DMS53 (cell line): ENCODE data around the gene BZW1.

ENCODE experiments used
- DNase-seq: peaks from one replicate; lab custom pipeline; 2025; lab: John Stamatoyannopoulos, UW

Gene BZW1

DNA sequence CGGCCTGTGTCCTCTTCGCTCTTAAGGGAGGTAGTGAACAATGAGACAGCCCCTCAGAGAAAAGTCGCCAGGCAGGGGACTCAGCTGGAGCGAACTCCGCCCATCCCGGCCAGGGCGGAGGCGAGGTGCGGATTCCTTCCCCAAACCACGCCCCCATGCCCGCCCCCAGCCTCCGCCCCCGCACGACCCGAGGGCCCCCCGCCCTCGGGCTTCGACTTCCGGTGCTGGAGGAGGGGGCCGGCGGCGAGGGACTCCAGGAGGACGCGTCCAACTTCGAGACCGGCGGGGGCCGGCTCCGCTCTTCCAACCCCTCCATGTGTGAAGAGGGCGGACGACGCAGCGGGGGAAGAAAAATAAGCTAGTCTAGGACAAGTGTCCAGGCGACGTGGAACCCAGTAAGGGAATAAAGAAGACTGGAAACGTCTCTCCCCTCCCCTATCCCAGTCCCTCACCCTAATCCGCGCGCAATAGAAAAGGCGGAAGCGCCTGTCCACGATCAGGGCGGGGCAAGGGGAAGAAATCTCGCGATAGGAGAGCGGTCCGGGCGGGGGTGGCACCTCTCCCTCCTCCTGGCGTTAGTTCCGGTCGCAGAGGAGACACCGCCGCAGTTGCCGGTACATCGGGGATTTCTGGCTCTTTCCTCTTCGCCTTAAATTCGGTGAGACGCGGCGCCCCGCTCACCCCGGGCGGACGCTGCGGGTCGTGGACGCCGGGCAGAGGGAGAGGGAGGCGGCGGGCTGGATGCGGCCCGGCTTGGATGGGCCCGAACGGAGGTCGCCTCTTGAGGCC is at the start of gene BZW1:
TSS of gene BZW1 (plus strand) at position 578 of the 789 bp plus-strand sequence. CDS start 1,308 bp downstream, outside the sequence.
- peak; percentile 99 for DNase-seq

DNA sequence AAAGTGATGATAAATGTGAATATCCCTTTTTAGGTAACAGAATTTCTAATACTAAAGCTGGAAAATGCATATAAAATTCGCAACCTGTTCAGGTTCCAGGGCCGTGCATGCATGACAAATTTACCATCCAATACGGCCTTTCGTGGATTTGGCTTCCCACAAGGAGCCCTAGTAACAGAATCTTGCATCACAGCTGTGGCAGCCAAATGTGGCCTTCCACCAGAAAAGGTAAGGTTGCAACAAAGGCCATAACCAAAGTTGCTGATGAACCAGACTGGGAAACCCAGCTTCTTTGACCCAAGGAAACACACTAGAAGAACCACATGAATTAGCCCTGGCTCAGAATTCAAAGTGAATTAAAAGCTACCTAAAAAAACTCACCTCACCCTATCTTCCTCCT is 49.6 kb upstream of the BZW1 start:
- DNase-seq: no peak

GRCh38 chr2:200763422-200763821 is 48.3 kb upstream of the BZW1 start:
- no peak for DNase-seq

DNA sequence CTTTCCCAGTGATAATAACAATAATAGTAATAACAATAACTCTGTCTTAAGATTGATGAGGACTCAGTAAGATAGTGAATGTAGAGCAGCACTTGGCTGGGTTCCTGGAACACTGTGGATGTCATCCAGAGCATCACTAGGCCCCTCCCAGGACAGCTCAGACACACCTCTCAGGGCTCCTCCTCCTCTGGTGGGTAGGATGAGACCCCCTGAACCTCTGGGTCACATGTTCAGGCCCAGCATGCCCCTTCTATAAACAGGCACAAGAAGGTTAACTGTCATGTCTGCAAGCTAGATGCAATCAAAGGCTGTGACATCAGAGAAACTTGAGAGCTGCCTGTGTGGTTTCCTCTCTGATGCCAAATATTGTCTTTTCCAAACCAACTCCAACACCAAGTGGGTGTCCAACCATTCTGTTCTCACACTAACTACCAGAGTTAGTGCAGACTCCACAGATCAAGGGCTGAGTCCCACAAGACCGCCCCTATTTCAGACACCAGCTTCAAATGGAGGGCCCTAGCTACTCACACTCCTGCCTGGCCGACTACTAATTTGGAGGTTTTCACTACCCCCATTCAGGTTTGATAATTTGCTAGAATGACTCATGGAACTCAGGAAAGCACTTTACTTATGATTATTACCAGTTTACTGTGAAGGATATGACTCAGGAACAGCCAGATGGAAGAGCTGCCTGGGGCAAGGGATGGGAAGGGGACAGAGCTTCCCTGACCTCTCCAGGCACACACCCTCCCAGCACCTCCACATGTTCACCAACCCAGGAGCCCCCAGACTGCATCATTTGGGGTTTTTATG is 46.4 kb upstream of the BZW1 start:
- peak; percentile 90 for DNase-seq

DNA sequence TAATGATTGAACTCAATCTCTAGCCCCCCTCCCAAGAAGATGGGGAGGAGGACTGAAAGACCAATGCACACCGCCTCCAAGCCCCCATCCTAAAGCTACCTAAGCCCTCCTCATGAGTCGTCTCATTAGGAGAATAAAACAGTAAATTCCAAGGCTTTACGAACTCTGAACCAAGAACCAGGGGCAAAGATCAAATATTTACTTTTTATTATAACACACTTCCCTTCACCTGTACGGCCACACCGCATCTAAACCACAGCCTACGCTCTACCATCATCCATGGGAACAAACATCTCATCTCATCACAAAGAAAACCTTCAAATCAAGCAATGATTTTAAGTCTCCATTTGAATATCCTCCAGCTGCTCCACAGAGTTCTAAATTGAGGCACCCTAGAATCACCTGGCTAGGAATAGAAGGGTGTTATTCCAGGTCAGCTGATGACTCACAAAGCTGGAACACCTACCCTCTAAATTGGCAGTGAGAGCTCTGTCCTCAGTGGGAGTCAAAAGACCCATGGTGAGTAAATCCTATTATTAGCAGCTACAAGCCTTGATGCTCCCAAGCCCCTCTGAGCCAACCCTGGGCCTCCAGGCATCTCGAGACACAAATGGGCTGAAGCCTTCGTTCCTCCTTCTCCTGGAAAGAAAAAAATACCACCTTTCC is 45.6 kb upstream of the BZW1 start:
- DNase-seq: peak; percentile 80

DNA sequence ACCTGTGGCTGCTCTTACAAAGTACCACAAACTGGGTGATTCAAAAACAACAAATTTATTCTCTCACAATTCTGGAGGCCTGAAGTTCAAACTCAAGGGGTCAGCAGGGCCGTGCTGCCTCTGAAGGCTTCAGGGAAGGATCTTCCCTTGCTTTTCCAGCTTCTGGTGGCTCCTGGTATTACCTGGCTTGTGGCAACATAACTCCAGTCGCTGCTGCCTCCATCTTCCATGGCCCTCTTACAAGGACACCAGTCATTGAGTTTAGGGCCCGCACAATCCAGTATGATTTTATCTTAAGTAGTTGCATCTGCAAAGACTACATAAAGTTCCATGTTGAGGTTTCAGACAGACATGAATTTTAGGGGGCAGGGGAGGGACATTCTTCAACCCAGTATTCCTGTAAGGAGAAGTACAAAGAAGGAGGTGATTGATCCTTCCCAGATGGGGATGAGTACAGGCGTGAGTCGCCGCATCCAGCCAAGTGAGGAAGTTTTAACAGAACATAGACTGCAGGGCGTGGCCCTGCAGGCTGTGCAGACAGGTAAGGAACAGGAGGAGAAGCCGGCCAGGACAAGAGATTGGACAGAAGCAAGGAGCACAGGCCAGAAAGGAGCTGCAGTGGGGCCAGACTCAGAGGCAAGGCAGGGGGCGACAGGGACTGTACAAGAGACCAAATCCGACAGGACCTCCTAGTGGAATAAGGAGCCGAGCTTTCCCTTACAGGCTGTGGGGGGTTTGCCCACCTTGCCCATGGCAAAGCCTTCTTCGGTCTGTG is 44.4 kb upstream of the BZW1 start:
- peak; percentile 44 for DNase-seq

DNA sequence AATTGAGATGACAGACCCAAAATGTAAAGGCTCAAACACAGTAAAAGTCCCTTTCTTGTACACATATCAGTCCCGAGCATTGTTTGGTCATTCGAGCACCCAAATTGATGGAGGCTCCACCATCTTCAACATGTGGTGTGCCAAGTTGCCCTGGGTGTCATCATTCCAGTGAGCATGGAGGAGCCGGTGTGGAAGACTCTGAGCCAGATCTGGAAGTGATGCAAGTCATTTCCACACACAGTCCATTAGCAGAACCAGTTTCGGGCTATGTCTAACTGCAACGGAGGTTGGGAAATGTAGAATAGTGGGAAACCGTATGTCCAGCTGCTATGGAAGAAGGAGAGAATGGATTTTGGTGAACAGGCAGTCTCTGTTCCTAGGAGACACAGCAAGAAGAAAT is 40.9 kb upstream of the BZW1 start:
- no peak for DNase-seq

- no peak for DNase-seq
Measured at GRCh38 chr2:200772620-200773019, 39.1 kb upstream of the BZW1 start.

DNA sequence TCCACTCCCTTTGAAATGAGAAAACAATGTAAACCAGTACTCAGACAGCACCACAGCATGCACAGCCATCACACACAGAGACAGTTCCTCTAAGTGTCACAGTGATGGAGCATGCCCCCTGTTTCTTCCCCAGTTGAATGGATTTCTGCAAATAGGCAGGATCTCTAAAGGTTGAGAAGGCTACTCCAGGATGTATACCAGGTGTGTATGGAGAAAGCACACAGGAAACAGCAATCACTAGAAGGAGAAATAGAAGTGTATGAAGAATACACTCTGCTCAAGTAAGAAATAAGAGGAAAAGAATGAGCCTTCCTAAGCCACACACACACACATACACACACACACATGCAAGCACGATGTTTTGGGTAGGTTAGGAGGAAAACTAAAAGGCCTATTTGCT is 38.6 kb upstream of the BZW1 start:
- DNase-seq: no peak

DNA sequence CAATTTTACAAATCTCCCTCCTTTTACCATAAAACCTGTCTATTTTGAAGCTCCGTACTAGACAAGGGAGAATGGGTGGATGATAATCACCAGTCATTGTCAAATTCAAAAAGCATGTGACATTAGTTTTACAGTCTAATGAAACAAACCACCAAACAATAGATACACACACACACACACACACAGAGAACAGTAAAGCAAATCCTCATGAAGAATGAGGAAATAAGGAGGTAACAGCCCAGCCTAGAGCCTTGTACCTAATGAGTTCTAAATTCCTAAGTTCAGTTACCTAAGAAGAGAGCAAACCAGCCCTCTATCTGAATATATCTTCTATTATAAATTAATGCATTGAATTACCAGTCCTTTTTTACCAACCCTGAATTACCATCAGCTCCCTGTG is 36.8 kb upstream of the BZW1 start:
- DNase-seq: no peak

DNA sequence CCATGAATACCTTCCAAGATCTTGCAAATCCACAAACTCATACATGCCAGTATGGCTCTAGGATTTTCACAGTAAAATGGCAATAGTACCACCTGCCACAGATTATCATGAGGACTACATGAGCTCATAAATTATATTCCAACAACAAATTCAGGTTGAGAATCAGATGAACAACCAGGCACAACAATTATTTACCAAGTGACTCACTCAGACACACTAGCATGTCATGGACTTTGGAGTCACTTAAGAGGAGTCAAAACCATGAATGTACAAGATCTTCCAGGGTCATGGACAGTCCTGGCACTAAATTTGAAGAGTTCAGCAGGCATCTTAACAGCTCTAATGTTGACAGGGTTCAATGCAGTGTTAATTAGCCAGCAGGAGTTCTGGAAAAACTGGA is 34.4 kb upstream of the BZW1 start:
- DNase-seq: peak; percentile 96

- DNase-seq: no peak
Measured at GRCh38 chr2:200778038-200778437, 33.7 kb upstream of the BZW1 start.

DNA sequence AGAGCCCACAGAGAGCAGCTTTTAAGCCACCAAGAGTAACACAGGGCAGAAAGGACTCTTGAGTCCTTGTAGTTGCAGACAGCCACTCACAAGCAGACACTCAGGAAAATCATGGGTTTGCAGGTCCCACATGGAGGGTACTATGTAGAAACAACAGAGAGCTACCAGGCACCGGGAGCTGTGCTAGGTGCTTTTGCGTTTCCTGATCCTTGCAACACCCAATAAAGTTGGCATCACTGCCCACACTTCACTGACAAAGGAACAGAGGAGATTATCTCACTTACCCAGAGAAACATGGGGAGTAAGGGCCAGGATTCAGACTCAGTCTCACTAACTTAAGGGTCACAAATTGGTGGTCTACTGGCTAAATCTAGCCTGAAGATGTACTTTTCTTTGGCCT is 32.5 kb upstream of the BZW1 start:
- DNase-seq: no peak

GRCh38 chr2:200781616-200782015 is 30.1 kb upstream of the BZW1 start:
- no peak for DNase-seq

DNA sequence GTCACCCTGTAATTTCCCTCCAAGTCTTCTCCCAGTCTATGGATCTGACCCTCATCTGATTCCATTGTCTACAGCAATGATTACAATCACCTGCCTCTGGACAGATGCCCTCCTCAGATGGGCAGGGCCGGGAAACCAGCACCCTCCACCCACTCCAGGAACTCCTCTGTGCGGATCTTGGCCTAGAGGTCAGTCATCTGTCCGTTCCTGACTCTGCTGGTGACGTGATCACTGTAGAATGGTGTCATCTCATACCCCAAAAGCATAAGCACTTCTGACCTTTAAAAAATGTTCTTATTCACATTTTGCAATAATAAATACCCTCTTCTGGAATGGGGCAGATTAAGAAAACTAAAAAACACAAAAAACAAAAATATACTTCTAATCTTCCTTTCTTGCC is 29.5 kb upstream of the BZW1 start:
- DNase-seq: no peak

DNA sequence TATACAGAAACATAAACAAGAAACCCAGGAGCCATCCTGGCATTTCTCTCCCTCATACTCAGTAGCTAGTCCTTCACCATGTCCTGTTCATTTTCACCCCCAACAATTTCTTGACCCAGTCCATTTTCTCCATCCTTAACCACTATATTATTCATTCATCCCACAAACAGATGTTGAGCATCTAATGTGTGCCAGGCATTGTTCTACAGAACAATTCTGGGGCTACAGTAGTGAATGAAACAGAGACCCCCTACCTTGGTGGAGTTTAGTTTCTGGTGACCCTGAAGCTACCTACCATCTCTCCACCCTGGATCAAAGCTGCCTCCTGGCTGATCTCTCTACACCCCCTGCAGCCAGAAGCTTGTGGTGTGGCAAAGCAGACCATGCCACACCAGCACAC is 27.5 kb upstream of the BZW1 start:
- no peak for DNase-seq

GRCh38 chr2:200786423-200786822 is 25.3 kb upstream of the BZW1 start:
- peak; percentile 88 for DNase-seq

DNA sequence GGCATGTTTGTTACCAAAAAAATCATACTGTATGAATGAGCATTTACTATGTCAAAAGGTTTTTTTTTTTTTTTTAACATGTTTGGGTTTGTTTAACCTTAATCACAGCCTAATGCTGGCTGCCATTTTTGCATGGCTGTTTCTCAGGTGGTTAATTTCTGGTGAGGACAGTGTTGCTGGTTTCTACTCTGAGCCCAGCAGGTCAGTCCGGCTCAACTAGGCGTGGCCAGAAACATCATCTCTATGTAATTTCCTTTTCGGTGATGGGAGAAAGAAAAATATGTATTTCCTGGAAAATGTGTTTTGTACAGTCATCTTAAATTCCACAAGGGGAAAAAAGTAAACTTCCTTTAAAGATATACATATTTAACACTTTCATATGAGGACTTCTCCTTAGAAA is 24.9 kb upstream of the BZW1 start:
- DNase-seq: peak; percentile 88

DNA sequence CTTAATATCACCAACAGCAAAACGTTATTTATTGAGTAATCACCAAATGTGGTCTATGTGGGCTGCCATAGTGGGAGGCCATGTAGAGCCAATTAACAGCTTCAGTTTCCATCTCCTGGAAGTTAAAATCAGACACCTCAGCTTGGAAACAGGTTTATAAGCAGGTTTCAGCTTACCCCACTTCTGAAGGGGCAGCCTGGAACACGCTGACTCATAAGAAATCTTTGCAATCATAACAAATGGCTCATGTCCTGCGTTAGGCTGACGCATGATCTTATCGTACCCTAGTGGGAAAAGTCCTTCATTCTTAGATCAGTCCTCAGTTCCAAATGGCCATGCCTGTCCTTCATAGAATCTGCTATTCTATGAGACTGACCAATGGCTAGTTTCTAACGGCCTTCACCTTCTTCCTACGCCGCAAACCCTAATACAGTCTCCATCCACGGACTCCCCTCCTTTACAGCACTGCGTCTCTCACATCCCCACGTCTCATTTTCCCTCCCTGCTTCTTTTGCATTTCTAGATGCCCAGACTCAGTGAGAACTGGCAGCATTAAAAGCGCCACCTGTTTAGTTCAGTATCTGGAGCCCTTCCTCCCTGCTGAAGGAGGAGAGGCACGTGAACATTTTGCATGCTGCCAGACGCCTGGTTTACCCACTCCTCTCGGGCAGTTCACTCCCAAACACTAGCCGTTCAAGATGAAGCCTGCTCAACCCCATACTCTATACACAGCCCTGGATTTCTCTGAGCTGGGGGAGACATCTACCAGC is 24.2 kb upstream of the BZW1 start:
- peak; percentile 62 for DNase-seq

GRCh38 chr2:200788121-200788718 is 23.5 kb upstream of the BZW1 start:
- no peak for DNase-seq

- no peak for DNase-seq
Measured at GRCh38 chr2:200790185-200790584, 21.5 kb upstream of the BZW1 start.
